PFSK-1 (cell line): Measurements from ENCODE around the gene FOXP2.

Source experiments
- FOXP2 ChIP-seq: optimal IDR thresholded peaks from 2 replicates; pipeline ENCODE3; 2011; ENCODE audit warnings: borderline replicate concordance, control low read depth, inconsistent platforms; ENCODE audit not compliant: insufficient read depth; ENCODE audit errors: extremely low read length, extremely low read depth
- POLR2AphosphoS5 ChIP-seq: IDR thresholded peaks from 2 replicates; pipeline ENCODE4 v1.6.1; 2012; ENCODE audit warnings: low read depth, mild to moderate bottlenecking, control low read depth, low read length, moderate library complexity
- SIN3A ChIP-seq: IDR thresholded peaks from 2 replicates; pipeline ENCODE4 v1.6.1; 2012; ENCODE audit warnings: mild to moderate bottlenecking, low read length, moderate library complexity, borderline replicate concordance; ENCODE audit not compliant: insufficient read depth
- TAF1 ChIP-seq: IDR thresholded peaks from 2 replicates; pipeline ENCODE4 v1.6.1; 2012; ENCODE audit warnings: low read length, control low read depth, borderline replicate concordance; ENCODE audit not compliant: insufficient read depth
- TF ChIP-seq, protein P1 (sequence below), 2 experiments: IDR thresholded peaks; 2 replicates each; pipeline versions ENCODE4 v1.6.1 to v1.8.0; 2011 to 2012; ENCODE audit warnings: low read depth in 2 of 2, low read length in 2 of 2, control low read depth in 1 of 2, inconsistent platforms in 1 of 2, mild to moderate bottlenecking in 1 of 2, moderate library complexity in 1 of 2; ENCODE audit not compliant: insufficient read depth in 1 of 2

DNA sequence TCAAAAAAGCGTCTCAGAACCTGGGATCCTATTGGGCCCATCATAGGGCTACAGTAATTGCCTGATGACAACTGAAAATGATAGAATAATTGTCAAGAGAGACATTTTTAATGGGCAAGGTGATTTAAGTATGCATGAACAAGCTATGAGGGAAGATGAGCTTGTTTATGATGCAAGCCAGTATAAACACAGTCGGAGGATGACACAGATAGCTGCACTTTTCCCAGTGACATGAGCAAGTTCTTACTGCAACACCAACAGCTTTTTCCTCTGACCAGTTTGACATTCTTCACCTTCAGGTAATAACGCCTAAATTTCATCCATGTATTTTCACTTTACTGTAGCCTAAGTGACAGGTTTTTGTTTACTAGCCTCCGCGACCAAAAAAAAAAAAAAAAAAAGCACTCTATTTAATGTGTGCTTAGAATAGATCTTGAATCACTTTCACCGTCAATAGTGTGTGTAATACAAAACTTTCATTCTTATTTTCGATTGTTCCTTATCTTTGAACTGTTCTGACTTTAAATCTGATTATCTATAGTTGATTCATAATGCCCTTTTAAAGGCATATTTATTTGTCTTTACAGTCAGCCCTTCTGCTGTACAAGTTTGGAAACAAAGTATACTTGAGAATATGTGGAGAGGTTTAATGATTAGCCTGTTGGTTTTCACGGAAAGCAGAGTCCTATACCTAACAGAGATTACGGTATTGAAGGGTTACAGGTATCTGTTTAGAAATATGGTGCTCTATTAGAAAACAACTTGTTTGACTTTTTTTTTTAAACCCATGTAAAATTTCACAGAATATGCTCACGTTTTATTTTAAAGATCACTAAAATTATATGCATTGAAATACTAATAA, 1.7 kb downstream of the FOXP2 start:
- TF ChIP-seq POLR2AphosphoS5 (no peak), SIN3A (peak; percentile 52; the same call in 1 of the 2 replicates), TAF1 (no peak), FOXP2 (no peak)
- TF ChIP-seq, protein P1, sequence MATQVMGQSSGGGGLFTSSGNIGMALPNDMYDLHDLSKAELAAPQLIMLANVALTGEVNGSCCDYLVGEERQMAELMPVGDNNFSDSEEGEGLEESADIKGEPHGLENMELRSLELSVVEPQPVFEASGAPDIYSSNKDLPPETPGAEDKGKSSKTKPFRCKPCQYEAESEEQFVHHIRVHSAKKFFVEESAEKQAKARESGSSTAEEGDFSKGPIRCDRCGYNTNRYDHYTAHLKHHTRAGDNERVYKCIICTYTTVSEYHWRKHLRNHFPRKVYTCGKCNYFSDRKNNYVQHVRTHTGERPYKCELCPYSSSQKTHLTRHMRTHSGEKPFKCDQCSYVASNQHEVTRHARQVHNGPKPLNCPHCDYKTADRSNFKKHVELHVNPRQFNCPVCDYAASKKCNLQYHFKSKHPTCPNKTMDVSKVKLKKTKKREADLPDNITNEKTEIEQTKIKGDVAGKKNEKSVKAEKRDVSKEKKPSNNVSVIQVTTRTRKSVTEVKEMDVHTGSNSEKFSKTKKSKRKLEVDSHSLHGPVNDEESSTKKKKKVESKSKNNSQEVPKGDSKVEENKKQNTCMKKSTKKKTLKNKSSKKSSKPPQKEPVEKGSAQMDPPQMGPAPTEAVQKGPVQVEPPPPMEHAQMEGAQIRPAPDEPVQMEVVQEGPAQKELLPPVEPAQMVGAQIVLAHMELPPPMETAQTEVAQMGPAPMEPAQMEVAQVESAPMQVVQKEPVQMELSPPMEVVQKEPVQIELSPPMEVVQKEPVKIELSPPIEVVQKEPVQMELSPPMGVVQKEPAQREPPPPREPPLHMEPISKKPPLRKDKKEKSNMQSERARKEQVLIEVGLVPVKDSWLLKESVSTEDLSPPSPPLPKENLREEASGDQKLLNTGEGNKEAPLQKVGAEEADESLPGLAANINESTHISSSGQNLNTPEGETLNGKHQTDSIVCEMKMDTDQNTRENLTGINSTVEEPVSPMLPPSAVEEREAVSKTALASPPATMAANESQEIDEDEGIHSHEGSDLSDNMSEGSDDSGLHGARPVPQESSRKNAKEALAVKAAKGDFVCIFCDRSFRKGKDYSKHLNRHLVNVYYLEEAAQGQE (IDR thresholded peaks at IDR 0.05; ENCODE audit: insufficient read depth in 1 of 2, low read depth in 2 of 2, low read length in 2 of 2): no peak
